ENCODE data around the gene MED12L. TPM values are rescaled to one million over a fixed set of nuclear protein-coding genes. Genes with fewer than 3 reads are reported as not detected.

The MED12L gene
- total RNA-seq, 2 donors from 2014 or later = 1.8 to 6.2 TPM

DNA sequence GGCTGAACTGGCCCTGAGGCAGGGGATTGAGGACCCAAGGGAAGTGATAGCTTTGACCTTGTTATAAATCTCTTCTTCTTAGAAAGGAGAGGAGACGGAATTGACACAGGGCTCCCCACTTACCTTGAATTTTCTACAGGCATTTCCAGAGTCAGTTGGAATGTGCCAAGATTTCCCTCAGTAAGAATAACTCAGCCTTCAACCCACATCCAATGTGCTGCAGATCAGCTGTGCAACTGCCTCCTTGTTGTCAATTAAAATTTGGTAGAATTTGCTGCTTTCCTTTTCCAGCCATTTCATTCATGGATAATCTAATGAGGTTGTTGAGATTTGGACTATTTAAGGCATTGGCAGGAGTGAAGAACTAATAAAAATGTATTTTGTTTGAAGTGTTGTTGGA, 14.6 kb downstream of the MED12L start:
- Mint-ChIP-seq H3K27me3 (peaks cover 34% of the 10 kb centered on the region), H3K4me1 (no peaks in the 10 kb centered on the region), H3K27ac (no peak overlapping the region), H3K36me3 (ENCODE audit: low read depth) (no peaks in the 10 kb centered on the region), H3K4me3 (no peak overlapping the region)
- DNase-seq (no peak), ATAC-seq (no peak)
- no peaks in the 10 kb centered on the region for H3K9me3 ChIP-seq (ENCODE audit: control insufficient read depth, low read length, poor library complexity, severe bottlenecking)

DNA sequence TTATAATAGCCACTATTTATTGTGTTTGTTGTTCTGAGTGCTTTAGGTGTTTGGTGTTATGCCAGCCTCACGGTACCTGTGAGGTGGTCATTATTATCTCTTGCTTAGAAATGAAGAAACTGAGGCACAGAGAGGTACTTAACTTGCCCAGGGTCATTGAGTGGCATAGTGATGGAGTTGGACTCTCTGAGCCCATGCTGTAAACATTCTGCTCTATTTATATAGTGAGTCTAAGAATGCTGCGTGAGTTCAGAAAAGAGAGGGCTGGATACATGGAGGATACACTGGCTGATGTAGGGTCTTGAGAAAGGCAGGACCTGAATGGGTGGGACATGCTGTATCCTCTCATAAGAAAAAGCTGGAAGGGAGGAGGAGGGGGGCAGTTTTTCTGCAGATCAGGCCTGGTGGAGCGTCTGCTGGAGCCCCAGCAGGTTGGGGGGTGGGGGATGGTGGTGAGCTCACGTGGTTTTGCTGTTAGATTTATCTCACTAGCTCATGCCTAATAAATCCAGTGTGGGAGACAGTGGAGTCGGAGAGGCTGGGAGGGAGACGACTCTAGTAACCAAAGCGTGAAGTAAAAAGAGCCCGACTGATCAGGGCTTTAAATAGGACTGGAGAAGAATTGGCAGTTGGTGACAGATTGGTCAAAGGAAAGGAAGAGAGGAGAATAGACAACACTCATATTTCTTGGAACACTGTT, 16.0 kb downstream of the MED12L start:
- Mint-ChIP-seq H3K36me3 (ENCODE audit: low read depth) (no peaks in the 10 kb centered on the region), H3K4me1 (no peaks in the 10 kb centered on the region)
- no peak for DNase-seq

DNA sequence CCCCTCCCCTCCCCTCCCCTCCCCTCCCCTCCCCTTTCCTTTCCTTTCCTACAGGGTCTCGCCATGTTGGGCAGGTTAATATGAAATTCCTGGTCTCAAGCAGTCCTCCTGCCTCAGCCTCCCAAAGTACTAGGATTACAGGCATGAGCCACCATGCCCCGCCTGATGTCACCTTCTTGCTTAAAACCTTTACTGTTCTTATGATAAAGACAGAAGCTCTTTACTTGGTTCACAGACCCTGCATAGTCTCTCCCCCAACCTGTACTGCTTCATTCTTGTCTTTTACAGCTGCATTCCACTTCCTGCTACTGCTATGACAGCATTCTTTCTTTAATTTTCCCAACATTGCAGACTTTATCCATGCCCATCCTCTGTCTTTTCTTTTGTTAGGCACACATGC, 20.8 kb downstream of the MED12L start:
- H3K9me3 ChIP-seq (ENCODE audit: control insufficient read depth, low read length, poor library complexity, severe bottlenecking) = no peaks in the 10 kb centered on the region
- Mint-ChIP-seq H3K4me1 (no peaks in the 10 kb centered on the region), H3K27me3 (peaks cover 21% of the 10 kb centered on the region)

More for the DNA sequence above, 16.0 kb downstream of the MED12L start:
- H3K27ac Mint-ChIP-seq = no peak overlapping the region
- H3K27me3 Mint-ChIP-seq = peaks cover 32% of the 10 kb centered on the region
- no peaks in the 10 kb centered on the region for H3K9me3 ChIP-seq (ENCODE audit: control insufficient read depth, low read length, poor library complexity, severe bottlenecking)
- H3K4me3 Mint-ChIP-seq = no peak overlapping the region
- no peak for ATAC-seq

DNA sequence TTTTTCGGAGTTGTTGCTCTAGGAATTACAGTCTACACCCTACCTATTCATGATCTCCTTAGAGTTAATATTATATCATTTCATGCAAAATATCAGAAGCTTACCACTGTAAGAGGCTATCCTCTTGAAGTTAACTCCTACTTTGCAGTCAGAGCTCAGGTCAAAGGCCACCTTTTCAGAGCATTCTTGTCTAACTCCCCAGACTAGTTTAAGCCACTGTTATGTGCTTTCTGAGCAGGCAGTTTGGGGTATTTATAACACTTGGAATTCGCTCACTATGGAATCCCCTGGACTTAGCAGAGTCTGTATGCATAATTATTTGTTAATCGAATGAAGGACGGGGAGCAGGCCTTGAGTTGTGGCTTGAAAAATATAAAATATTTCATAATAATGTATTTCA, 21.7 kb downstream of the MED12L start:
- H3K27me3 Mint-ChIP-seq = peaks cover 19% of the 10 kb centered on the region
- no peaks in the 10 kb centered on the region for H3K36me3 Mint-ChIP-seq (ENCODE audit: low read depth)
- no peaks in the 10 kb centered on the region for H3K9me3 ChIP-seq (ENCODE audit: control insufficient read depth, low read length, poor library complexity, severe bottlenecking)
- no peak for ATAC-seq
- no peak for DNase-seq
- H3K27ac Mint-ChIP-seq = no peak overlapping the region
- H3K4me1 Mint-ChIP-seq = no peaks in the 10 kb centered on the region
- no peak overlapping the region for H3K4me3 Mint-ChIP-seq

More for the DNA sequence above, 20.8 kb downstream of the MED12L start:
- Mint-ChIP-seq H3K27ac (no peak overlapping the region), H3K4me3 (no peak overlapping the region), H3K36me3 (ENCODE audit: low read depth) (no peaks in the 10 kb centered on the region)
- ATAC-seq (no peak), DNase-seq (no peak)

DNA sequence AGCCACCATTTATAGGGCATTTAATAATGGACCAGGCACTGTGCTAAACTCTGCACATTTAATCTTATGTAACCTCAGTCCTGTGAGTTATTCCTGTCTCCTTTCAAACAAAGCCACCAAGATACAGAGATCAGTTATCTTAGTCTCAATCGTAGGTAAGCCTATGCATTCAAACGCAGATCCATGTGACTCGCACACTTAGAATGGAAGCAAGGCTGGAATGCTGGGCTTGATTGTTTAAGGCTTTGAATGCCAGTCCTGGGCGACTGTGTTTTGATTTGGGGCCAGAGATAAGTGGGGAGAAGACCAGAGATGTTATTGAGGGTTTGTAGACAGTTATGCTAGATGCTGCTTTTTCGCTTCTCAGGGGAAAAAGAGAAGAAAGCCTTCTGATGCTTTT, 22.2 kb downstream of the MED12L start:
- no peaks in the 10 kb centered on the region for H3K9me3 ChIP-seq (ENCODE audit: control insufficient read depth, low read length, poor library complexity, severe bottlenecking)
- Mint-ChIP-seq H3K4me1 (no peaks in the 10 kb centered on the region), H3K4me3 (no peak overlapping the region), H3K27me3 (peaks cover 14% of the 10 kb centered on the region), H3K36me3 (ENCODE audit: low read depth) (no peaks in the 10 kb centered on the region), H3K27ac (no peak overlapping the region)
- ATAC-seq = no peak
- no peak for DNase-seq

DNA sequence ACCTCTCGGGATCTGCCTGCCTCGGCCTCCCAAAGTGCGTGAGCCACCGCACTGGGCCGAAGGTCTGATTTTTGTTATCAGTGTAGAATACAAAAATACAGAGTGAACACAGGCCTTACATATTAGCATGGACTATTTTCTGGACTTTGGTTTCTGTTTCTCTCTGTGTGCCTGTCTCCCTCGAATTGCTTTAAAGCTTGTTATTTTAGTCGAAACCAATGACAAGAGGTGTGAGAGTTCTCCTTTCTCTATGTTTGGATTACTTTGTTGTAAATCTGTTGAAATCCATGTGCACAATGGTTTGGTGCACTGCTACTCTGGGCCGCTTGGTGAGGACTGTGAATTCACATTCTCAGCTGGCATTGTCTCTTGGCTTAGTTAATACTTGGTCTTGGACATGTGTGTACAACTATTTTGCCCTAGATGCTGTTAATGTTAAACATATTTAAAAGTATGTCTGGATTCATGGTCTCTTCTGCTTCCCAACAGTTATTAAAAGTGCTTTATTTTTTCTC, 23.9 kb downstream of the MED12L start:
- Mint-ChIP-seq H3K4me1 (peaks cover 5% of the 10 kb centered on the region), H3K36me3 (ENCODE audit: low read depth) (no peaks in the 10 kb centered on the region)

DNA sequence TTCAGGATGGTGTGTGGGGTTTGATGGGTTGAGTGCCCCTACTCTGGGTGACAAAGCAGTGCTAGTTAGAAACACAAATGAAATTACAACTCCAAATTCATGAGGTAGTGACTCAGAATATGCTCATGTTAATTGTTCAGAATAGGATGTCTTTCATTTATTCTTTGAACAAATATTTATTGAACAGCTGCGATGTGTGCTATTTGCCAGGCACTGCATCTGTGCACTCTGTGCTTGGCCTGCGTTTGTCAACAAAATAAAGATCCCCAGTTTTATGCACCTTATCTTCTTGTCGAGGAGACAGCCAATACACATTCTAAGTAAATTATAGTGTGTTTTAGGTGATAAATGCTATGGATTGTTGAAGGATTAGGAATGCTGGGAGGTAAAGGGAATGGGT, 27.3 kb downstream of the MED12L start:
- no peaks in the 10 kb centered on the region for H3K9me3 ChIP-seq (ENCODE audit: control insufficient read depth, low read length, poor library complexity, severe bottlenecking)
- Mint-ChIP-seq H3K36me3 (ENCODE audit: low read depth) (no peaks in the 10 kb centered on the region), H3K4me3 (no peak overlapping the region), H3K4me1 (peaks cover 5% of the 10 kb centered on the region), H3K27ac (no peak overlapping the region), H3K27me3 (peaks cover 42% of the 10 kb centered on the region)
- ATAC-seq (no peak), DNase-seq (no peak)

More for the DNA sequence above, 23.9 kb downstream of the MED12L start:
- DNase-seq (no peak), ATAC-seq (no peak)
- Mint-ChIP-seq H3K27ac (no peak overlapping the region), H3K27me3 (peaks cover 26% of the 10 kb centered on the region), H3K4me3 (no peak overlapping the region)
- H3K9me3 ChIP-seq (ENCODE audit: control insufficient read depth, low read length, poor library complexity, severe bottlenecking) = no peaks in the 10 kb centered on the region

DNA sequence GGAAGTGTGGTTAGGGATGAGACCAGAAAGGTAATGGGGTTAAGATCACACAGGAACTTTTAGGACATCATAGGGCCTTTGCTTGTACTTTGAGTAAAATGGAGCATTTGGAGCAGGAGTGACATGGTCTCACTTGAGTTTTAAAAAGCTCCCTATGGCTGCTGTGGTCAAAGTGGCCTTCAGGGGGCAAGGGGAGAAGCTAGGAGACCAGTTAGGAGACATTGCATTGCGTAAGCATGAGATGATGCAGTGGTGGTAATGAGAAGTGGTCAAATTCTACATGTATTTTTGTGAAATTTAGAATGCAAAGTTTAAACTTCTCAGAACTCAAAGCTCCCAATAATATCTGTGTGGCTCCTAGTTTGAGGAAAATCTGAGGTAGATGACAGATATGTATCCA, 27.9 kb downstream of the MED12L start:
- no peak for ATAC-seq
- H3K27ac Mint-ChIP-seq = no peak overlapping the region

DNA sequence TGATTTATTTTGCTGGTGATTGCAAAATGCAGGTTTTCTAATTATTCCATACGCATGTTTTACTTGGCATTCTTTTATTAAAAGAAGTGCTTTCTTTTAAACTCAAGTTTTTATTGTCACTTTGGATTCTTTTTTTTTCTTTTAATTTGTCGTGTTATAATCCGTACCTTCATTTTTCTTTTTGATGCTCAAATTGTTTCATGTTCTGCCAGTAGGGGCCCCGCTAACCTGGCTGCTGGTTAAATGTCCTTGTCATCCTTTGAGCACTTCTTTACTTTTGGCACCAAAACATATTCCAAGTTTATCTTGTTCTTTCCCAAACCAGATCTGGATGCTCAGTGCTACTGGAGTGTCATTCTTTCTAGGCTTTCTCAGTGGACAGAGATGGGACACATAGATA, 31.6 kb downstream of the MED12L start:
- no peaks in the 10 kb centered on the region for H3K9me3 ChIP-seq (ENCODE audit: control insufficient read depth, low read length, poor library complexity, severe bottlenecking)
- Mint-ChIP-seq H3K27me3 (peaks cover 35% of the 10 kb centered on the region), H3K4me1 (peaks cover 5% of the 10 kb centered on the region), H3K36me3 (ENCODE audit: low read depth) (no peaks in the 10 kb centered on the region), H3K27ac (no peak overlapping the region), H3K4me3 (no peak overlapping the region)
- DNase-seq (no peak), ATAC-seq (no peak)

More for the DNA sequence above, 27.9 kb downstream of the MED12L start:
- H3K36me3 Mint-ChIP-seq (ENCODE audit: low read depth) = no peaks in the 10 kb centered on the region
- no peaks in the 10 kb centered on the region for H3K9me3 ChIP-seq (ENCODE audit: control insufficient read depth, low read length, poor library complexity, severe bottlenecking)
- peaks cover 5% of the 10 kb centered on the region for H3K4me1 Mint-ChIP-seq
- no peak for DNase-seq
- H3K4me3 Mint-ChIP-seq = no peak overlapping the region
- peaks cover 42% of the 10 kb centered on the region for H3K27me3 Mint-ChIP-seq

DNA sequence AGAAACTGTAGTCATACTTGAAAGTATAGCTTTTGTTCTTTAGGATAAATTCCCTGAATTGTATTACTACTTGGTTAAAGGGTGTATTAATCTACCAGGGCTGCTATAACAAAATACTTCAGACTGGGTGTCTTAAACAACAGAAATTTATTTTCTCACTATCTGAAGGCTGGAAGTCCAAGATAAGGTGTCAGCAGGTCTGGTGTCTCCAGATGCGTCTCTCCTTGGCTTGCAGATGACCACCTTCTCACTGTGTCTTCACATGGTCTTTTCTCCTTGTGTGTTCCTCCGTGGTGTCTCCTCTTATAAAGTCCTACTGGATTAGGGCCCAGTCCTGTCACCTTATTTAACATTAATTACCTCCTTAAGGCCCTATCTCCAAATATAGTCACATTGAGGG, 33.7 kb downstream of the MED12L start:
- H3K27ac Mint-ChIP-seq = no peak overlapping the region
- no peak for ATAC-seq
- no peaks in the 10 kb centered on the region for H3K36me3 Mint-ChIP-seq (ENCODE audit: low read depth)
- H3K9me3 ChIP-seq (ENCODE audit: control insufficient read depth, low read length, poor library complexity, severe bottlenecking) = no peaks in the 10 kb centered on the region
- H3K27me3 Mint-ChIP-seq = peaks cover 24% of the 10 kb centered on the region
- no peaks in the 10 kb centered on the region for H3K4me1 Mint-ChIP-seq
- H3K4me3 Mint-ChIP-seq = no peak overlapping the region
- no peak for DNase-seq

DNA sequence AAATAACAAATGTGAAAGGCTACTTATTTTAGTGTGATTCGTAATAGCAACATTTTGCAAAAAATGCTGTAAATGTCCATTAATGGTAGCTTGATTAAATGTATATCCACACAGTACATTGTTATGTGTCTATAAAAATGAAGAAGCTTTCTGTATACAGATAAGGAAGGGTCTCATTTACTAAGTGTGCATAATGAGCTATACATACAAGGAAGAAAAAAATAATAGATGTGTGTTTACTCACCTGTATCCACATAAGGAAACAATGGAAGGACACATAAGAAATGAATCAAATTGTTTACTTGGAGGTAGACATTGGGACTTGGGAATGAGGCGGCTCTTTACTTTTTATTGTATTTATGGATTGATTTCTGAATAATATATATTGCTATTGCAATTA, 34.9 kb downstream of the MED12L start:
- no peak for ATAC-seq
- no peaks in the 10 kb centered on the region for H3K9me3 ChIP-seq (ENCODE audit: control insufficient read depth, low read length, poor library complexity, severe bottlenecking)

DNA sequence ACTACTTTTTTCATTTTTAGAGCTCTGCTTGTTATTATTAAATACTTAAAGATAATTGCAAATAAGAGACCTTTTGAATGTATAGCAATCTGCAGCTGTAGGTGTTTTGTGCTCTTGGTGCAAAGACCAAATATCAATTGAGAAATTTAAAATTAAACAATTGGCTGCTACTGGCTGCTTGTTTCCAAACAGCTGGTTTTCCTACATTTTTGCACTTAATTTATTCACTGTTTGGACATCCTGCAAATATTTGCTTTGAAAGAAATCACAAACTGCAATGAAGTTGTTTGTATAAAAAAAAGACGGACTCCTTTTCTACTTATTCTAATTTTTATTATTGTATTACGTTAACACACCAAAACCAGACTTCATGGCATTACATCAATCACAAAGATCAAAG, 35.6 kb downstream of the MED12L start:
- no peaks in the 10 kb centered on the region for H3K36me3 Mint-ChIP-seq (ENCODE audit: low read depth)
- H3K27ac Mint-ChIP-seq = no peak overlapping the region
- H3K4me1 Mint-ChIP-seq = no peaks in the 10 kb centered on the region
- H3K4me3 Mint-ChIP-seq = no peak overlapping the region
- DNase-seq (no peak), ATAC-seq (no peak)
- peaks cover 18% of the 10 kb centered on the region for H3K27me3 Mint-ChIP-seq
- no peaks in the 10 kb centered on the region for H3K9me3 ChIP-seq (ENCODE audit: control insufficient read depth, low read length, poor library complexity, severe bottlenecking)

More for the DNA sequence above, 34.9 kb downstream of the MED12L start:
- Mint-ChIP-seq H3K36me3 (ENCODE audit: low read depth) (no peaks in the 10 kb centered on the region), H3K27ac (no peak overlapping the region), H3K4me3 (no peak overlapping the region), H3K4me1 (no peaks in the 10 kb centered on the region), H3K27me3 (peaks cover 18% of the 10 kb centered on the region)
- no peak for DNase-seq

DNA sequence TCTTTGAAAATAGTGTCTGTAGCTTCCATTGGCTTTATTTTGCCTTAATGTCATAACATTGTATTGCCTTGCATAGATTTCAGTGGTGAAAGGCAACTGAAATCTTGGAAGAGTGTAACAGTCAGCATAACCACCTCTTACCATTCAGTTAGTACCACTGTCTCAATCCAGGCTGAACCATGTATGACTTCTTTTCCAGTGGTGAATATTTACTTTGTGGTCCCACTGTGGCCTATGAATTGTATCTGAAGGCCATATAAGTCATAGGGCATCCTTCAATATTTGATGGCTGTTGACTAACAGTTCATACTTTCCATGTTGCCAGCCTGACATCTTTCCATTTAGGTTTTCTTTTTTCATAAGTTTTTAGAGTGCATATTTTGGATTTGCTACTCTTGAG, 38.4 kb downstream of the MED12L start:
- Mint-ChIP-seq H3K4me1 (no peaks in the 10 kb centered on the region), H3K27ac (no peak overlapping the region), H3K36me3 (ENCODE audit: low read depth) (no peaks in the 10 kb centered on the region), H3K4me3 (no peak overlapping the region), H3K27me3 (peaks cover 8% of the 10 kb centered on the region)
- no peaks in the 10 kb centered on the region for H3K9me3 ChIP-seq (ENCODE audit: control insufficient read depth, low read length, poor library complexity, severe bottlenecking)
- no peak for DNase-seq
- no peak for ATAC-seq

DNA sequence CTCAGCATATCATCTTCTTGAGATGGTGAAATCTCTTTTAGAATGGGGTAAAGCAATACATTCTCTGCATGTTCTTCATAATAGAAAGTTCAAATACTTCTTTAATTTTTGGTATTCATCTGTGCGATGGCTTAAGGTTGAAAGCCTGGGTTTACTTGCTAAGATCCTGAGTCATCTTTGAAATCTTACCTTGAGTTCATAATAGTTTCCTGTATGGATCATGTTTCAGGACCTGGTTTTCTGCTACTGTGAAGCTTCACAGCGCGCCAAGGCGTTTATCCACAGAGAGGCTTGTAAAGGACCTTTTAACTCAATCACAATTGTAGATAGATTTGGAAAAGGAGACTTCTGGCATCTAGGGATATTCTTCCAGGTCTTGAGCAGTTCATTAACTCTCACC, 39.0 kb downstream of the MED12L start:
- DNase-seq (no peak), ATAC-seq (no peak)
- Mint-ChIP-seq H3K4me3 (no peak overlapping the region), H3K4me1 (no peaks in the 10 kb centered on the region), H3K27me3 (peaks cover 6% of the 10 kb centered on the region), H3K27ac (no peak overlapping the region), H3K36me3 (ENCODE audit: low read depth) (no peaks in the 10 kb centered on the region)
- no peaks in the 10 kb centered on the region for H3K9me3 ChIP-seq (ENCODE audit: control insufficient read depth, low read length, poor library complexity, severe bottlenecking)

Measured in T-helper 17 cell (primary cell).